Fibroblast of the aortic adventitia (primary cell): ENCODE results near the gene PLB1. TPM values are rescaled to one million over a fixed set of nuclear protein-coding genes. Genes with fewer than 3 reads are reported as not detected.

Experiments
- DNase-seq: peaks from one replicate; pipeline ENCODE4 v3.0.0-alpha.2; 2010; ENCODE audit warnings: low read depth
- H3K4me3 ChIP-seq: 2 replicates; pipeline ENCODE4 v1.5.1; 2011; ENCODE audit warnings: low read depth, mild to moderate bottlenecking, control low read depth, low read length, moderate library complexity
- total RNA-seq: library from RNA; depleted of rRNA; stranded (reverse); fragments of >200 nt; gene quantifications from 2 replicates; pipeline ENCODE4 v1.2.3, GENCODE V29; 2012; ENCODE audit warnings: low replicate concordance
- TF ChIP-seq, protein P1 (sequence below): IDR thresholded peaks from 2 replicates; pipeline ENCODE4 v1.5.1; 2011; ENCODE audit warnings: mild to moderate bottlenecking, low read length, control low read depth, inconsistent platforms; ENCODE audit not compliant: insufficient read depth

The PLB1 gene
- total RNA-seq, 1 donor, result 2.7 TPM

DNA sequence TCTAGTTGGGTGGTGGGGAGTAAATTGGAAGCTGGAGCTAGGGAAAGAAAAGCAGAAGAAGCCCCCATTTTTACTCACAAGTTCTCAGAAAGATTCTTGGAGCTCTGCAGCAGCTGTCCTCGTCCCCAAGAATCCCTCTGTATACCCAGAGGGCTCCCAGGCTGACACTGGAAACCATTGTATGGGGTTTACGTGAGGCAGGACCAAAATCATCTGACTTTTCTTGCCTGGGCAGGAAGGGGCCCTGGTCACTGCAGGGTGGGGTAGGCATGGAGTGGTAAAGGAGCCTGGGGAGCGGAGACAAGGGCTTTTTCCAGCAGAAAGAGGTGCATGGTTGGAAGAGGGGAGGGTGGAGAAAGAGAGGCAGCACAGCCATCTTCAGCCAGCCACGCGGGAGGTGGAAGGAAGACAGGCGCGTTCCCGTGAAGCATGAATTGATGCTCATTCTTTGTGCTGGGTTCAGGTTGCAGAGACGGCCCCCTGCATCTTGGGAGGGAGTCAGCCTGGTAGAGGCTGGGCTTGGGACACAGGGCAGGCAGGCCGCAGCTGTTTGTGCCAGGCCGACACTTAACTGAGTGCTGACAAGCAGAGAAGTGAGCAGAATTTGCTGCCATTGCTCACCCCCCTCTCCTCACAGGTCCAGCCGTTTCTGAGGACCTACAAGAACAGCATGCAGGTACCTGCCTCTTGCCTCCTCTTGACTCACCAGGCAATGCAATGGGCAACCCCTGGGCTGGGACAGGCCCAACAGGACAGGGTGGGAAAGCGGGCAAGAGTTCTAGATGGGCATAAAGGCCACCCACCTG is 94.8 kb downstream of the PLB1 start:
- TF ChIP-seq, protein P1, sequence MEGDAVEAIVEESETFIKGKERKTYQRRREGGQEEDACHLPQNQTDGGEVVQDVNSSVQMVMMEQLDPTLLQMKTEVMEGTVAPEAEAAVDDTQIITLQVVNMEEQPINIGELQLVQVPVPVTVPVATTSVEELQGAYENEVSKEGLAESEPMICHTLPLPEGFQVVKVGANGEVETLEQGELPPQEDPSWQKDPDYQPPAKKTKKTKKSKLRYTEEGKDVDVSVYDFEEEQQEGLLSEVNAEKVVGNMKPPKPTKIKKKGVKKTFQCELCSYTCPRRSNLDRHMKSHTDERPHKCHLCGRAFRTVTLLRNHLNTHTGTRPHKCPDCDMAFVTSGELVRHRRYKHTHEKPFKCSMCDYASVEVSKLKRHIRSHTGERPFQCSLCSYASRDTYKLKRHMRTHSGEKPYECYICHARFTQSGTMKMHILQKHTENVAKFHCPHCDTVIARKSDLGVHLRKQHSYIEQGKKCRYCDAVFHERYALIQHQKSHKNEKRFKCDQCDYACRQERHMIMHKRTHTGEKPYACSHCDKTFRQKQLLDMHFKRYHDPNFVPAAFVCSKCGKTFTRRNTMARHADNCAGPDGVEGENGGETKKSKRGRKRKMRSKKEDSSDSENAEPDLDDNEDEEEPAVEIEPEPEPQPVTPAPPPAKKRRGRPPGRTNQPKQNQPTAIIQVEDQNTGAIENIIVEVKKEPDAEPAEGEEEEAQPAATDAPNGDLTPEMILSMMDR, result no peak
- no peak for DNase-seq
- no peak overlapping the region for H3K4me3 ChIP-seq

DNA sequence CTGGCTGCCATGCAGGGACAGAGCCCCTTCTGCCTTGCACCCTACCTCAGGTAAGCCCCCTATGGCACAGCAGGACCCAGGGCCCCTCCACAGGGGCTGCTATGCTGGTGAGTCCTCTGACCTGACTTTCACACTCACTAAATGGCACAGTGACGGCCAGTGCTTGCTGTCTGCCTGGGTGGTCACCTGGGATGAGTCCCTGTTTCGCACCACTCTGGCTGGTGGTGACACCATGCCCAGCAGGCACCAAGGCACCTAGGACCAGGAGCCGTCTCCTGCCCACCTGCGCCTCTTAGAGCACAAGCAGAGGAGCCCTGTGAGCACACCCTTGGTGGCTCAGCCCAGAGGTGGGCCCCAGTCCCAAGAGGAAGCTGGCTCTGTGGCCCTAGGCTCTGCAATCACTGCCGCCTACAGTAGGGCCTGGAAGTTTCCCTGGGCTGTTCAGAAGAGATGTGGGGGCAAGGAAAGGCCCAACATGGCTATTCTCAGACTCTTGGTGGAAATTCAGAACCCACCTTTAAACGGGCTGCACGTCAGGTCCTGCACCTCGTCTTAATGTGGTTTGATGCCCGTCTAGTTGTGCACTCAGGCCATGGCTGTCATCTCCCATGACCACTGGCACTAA is 96.0 kb downstream of the PLB1 start:
- TF ChIP-seq, protein P1, result no peak
- no peak for DNase-seq
- no peak overlapping the region for H3K4me3 ChIP-seq

DNA sequence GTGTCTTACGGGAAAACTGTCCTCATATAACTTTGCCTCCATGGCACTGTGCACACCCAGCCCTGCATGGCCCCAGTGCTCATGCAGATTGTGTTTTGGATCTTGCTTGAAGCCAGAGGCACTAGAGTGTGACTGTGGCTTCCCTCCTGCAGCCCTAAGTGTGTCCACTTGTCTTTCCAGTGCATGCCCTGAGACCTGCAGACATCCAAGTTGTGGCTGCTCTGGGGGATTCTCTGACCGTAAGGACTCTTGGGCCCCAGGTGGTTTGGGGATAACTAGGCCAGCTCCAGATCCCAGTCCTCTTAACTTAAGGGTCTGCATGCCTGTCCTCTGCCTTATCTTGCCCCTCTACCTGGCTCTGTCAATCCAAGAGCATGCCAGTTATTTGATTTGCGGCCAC is 96.6 kb downstream of the PLB1 start:
- no peak for DNase-seq
- H3K4me3 ChIP-seq, result no peak overlapping the region
- TF ChIP-seq, protein P1, result no peak

DNA sequence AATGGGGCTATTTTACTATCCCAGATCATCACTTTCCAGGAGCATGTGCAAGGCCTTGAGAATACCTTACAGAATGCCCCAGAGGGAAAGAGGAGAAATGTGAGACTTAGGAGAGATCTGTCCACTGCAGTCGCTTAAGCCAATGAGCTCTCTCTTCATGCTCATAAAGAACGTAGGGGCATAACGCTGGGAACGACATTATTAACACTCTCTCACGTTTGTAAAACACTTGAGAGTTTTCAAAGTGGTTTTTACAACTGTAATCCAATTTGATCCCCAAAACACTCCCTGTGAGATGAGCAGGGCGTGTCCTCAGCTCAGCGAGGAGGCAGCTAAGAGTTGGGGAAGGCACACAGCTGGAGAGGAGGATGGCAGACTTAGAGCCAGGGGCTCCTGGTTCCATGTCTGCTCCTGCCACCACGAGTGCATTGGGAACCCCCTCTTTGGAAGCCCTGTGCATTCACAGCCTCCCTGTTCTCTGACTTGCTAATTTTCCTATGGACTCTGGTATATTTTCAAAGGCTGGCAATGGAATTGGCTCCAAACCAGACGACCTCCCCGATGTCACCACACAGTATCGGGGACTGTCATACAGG is 97.4 kb downstream of the PLB1 start:
- TF ChIP-seq, protein P1, result no peak
- DNase-seq, result no peak
- H3K4me3 ChIP-seq, result no peak overlapping the region

DNA sequence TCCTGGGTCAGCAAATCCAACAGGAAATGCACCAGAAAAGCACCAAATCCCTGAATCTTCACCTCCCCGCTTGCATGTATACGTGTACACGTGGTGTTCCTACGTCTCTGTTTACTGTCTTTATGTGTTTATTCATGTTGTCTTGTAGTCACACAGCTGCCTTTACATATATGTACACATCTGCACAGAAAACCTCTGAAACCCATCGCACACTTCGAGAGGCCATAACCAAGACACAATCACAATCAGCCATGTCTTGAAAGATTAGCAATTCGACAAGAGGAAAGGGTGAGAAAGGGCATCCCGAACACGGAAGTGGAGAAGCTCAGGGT is 98.1 kb downstream of the PLB1 start:
- TF ChIP-seq, protein P1, result no peak

GRCh38 chr2:28594332-28595108 is 98.7 kb downstream of the PLB1 start:
- TF ChIP-seq, protein P1, result peak; percentile 73
- H3K4me3 ChIP-seq, result peak overlapping the region; percentile 10
- DNase-seq, result peak; percentile 83

More for the DNA sequence above, 98.1 kb downstream of the PLB1 start:
- no peak for DNase-seq
- H3K4me3 ChIP-seq, result no peak overlapping the region
